ENCODE results near the gene QRICH1. TPM values are rescaled to one million over a fixed set of nuclear protein-coding genes. Genes with fewer than 3 reads are reported as not detected.

The QRICH1 gene
- total and polyA plus RNA-seq, 2 of the 13 experiments (the other 11 are each of a cell fraction or from before 2014, with no cell fraction given): 52.6 to 102 TPM

DNA sequence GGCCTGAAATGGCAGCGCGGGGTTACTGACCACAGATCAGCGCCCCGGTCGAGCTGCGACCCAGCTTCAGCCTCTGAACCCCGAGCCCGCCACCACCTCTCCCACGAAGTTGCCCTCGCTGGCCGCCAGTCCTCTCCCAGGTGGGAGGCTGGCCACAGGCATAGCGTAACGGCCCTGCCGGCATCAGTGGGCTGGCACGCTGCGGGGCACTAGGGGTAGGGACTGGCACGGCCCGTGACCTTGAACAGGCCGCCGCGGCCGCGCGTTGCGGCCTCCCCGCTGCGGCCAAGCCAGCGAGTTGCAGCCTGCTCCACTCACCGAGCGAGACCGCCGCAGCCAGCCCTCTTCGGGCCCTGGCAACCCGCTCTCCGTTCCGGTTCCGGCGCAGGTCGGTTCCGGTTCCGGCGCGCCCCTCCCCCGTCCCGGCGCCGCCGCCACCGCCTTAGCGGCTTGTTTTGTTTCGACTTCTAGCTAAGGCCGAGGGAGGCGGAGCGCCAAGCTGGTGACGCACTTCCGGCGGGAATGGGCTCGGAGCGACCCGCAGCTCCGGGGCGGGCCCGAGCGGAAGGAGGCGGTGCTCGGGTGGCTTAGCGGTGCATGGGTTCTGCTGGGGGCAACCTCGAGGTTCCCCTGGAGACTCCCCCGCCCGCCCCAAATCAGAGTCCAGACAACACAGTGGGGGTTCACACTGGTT lies 26.7 kb upstream of the QRICH1 start, which contains the start of gene USP19 (continued):
- TF ChIP-seq PPARG (CRISPR knock-in tag; conservative IDR thresholded peaks at IDR 0.05) (0 out of 2 replicates have a peak, but pooled peaks have one; percentile 33), ZNF12 (CRISPR knock-in tag; IDR thresholded peaks at IDR 0.05) (no peak), ZSCAN31 (CRISPR knock-in tag; IDR thresholded peaks at IDR 0.05; ENCODE audit: low read depth) (no peak; the same call in 1 of the 2 replicates), FOXJ3 (CRISPR knock-in tag; IDR thresholded peaks at IDR 0.05; ENCODE audit: borderline replicate concordance) (0 out of 2 replicates have a peak, but pooled peaks have one; percentile 31), ZNF282 (IDR thresholded peaks at IDR 0.05; ENCODE audit: partially characterized antibody) (no peak), NFYB (CRISPR knock-in tag; IDR thresholded peaks at IDR 0.05) (no peak), ARNT (IDR thresholded peaks at IDR 0.05) (no peak), CENPT (CRISPR knock-in tag; IDR thresholded peaks at IDR 0.05; ENCODE audit: low read depth) (0 out of 2 replicates have a peak, but pooled peaks have one; percentile 54), ZNF205 (CRISPR knock-in tag; IDR thresholded peaks at IDR 0.05) (no peak), NFATC3 (CRISPR knock-in tag; IDR thresholded peaks at IDR 0.05) (no peak), NR2F1 (CRISPR knock-in tag; IDR thresholded peaks at IDR 0.05) (no peak), ZBTB20 (CRISPR knock-in tag; IDR thresholded peaks at IDR 0.05; ENCODE audit: borderline replicate concordance, low read depth) (peak; percentile 38), DNMT3B (CRISPR knock-in tag; conservative IDR thresholded peaks at IDR 0.05) (0 out of 2 replicates have a peak, but pooled peaks have one; percentile 50), MEF2D (CRISPR knock-in tag; IDR thresholded peaks at IDR 0.05) (no peak; the same call in 1 of the 2 replicates), ATF7 (IDR thresholded peaks at IDR 0.05) (no peak), ATF7 (CRISPR knock-in tag; IDR thresholded peaks at IDR 0.05) (no peak), FOXA3 (CRISPR knock-in tag; IDR thresholded peaks at IDR 0.05) (peak; percentile 55), BCL6 (CRISPR knock-in tag; IDR thresholded peaks at IDR 0.05) (peak; percentile 22; the same call in 1 of the 2 replicates), XBP1 (CRISPR knock-in tag; IDR thresholded peaks at IDR 0.05) (no peak)
- TF ChIP-seq, protein P1, sequence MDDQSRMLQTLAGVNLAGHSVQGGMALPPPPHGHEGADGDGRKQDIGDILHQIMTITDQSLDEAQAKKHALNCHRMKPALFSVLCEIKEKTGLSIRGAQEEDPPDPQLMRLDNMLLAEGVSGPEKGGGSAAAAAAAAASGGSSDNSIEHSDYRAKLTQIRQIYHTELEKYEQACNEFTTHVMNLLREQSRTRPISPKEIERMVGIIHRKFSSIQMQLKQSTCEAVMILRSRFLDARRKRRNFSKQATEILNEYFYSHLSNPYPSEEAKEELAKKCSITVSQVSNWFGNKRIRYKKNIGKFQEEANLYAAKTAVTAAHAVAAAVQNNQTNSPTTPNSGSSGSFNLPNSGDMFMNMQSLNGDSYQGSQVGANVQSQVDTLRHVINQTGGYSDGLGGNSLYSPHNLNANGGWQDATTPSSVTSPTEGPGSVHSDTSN (CRISPR knock-in tag; IDR thresholded peaks at IDR 0.05; ENCODE audit: borderline replicate concordance): no peak
- TF ChIP-seq, protein P2, sequence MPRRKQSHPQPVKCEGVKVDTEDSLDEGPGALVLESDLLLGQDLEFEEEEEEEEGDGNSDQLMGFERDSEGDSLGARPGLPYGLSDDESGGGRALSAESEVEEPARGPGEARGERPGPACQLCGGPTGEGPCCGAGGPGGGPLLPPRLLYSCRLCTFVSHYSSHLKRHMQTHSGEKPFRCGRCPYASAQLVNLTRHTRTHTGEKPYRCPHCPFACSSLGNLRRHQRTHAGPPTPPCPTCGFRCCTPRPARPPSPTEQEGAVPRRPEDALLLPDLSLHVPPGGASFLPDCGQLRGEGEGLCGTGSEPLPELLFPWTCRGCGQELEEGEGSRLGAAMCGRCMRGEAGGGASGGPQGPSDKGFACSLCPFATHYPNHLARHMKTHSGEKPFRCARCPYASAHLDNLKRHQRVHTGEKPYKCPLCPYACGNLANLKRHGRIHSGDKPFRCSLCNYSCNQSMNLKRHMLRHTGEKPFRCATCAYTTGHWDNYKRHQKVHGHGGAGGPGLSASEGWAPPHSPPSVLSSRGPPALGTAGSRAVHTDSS (CRISPR knock-in tag; conservative IDR thresholded peaks at IDR 0.05): no peak
- TF ChIP-seq, protein P3, sequence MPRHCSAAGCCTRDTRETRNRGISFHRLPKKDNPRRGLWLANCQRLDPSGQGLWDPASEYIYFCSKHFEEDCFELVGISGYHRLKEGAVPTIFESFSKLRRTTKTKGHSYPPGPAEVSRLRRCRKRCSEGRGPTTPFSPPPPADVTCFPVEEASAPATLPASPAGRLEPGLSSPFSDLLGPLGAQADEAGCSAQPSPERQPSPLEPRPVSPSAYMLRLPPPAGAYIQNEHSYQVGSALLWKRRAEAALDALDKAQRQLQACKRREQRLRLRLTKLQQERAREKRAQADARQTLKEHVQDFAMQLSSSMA (CRISPR knock-in tag; IDR thresholded peaks at IDR 0.05): peak; percentile 86
- TF ChIP-seq, protein P4, sequence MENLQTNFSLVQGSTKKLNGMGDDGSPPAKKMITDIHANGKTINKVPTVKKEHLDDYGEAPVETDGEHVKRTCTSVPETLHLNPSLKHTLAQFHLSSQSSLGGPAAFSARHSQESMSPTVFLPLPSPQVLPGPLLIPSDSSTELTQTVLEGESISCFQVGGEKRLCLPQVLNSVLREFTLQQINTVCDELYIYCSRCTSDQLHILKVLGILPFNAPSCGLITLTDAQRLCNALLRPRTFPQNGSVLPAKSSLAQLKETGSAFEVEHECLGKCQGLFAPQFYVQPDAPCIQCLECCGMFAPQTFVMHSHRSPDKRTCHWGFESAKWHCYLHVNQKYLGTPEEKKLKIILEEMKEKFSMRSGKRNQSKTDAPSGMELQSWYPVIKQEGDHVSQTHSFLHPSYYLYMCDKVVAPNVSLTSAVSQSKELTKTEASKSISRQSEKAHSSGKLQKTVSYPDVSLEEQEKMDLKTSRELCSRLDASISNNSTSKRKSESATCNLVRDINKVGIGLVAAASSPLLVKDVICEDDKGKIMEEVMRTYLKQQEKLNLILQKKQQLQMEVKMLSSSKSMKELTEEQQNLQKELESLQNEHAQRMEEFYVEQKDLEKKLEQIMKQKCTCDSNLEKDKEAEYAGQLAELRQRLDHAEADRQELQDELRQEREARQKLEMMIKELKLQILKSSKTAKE (CRISPR knock-in tag; IDR thresholded peaks at IDR 0.05; ENCODE audit: borderline replicate concordance): no peak
- TF ChIP-seq, protein P5, sequence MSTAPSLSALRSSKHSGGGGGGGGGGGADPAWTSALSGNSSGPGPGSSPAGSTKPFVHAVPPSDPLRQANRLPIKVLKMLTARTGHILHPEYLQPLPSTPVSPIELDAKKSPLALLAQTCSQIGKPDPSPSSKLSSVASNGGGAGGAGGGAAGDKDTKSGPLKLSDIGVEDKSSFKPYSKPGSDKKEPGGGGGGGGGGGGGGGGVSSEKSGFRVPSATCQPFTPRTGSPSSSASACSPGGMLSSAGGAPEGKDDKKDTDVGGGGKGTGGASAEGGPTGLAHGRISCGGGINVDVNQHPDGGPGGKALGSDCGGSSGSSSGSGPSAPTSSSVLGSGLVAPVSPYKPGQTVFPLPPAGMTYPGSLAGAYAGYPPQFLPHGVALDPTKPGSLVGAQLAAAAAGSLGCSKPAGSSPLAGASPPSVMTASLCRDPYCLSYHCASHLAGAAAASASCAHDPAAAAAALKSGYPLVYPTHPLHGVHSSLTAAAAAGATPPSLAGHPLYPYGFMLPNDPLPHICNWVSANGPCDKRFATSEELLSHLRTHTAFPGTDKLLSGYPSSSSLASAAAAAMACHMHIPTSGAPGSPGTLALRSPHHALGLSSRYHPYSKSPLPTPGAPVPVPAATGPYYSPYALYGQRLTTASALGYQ (CRISPR knock-in tag; IDR thresholded peaks at IDR 0.05): no peak

Data from HepG2 (cell line).